HG03095 (cell line): Measurements from ENCODE around the gene SMURF2.

Experiments
- ATAC-seq: cut with Tn5 transposase; IDR thresholded peaks from one replicate; pipeline ENCODE4 v1.9.1; 2021; ENCODE audit warnings: moderate library complexity; ENCODE audit not compliant: unreplicated experiment

The SMURF2 gene

GRCh38 chr17:64544742-64545141, 117.4 kb downstream of the SMURF2 start:
- no peak for ATAC-seq

GRCh38 chr17:64540118-64540776, 121.9 kb downstream of the SMURF2 start:
- no peak for ATAC-seq

- no peak for ATAC-seq
Measured at GRCh38 chr17:64538508-64539130, 123.5 kb downstream of the SMURF2 start.

- ATAC-seq, result no peak
Measured at GRCh38 chr17:64537488-64537887, 124.6 kb downstream of the SMURF2 start.

- no peak for ATAC-seq
Measured at GRCh38 chr17:64536913-64537312, 125.2 kb downstream of the SMURF2 start.

- no peak for ATAC-seq
Measured at GRCh38 chr17:64535357-64535756, 126.8 kb downstream of the SMURF2 start.

GRCh38 chr17:64534187-64534586, 127.9 kb downstream of the SMURF2 start:
- ATAC-seq, result no peak

- ATAC-seq, result no peak
Measured at GRCh38 chr17:64533784-64534183, 128.3 kb downstream of the SMURF2 start.

GRCh38 chr17:64532409-64532808, 129.7 kb downstream of the SMURF2 start:
- no peak for ATAC-seq

- ATAC-seq, result no peak
Measured at GRCh38 chr17:64531955-64532371, 130.1 kb downstream of the SMURF2 start.

GRCh38 chr17:64529221-64529620, 132.9 kb downstream of the SMURF2 start:
- ATAC-seq, result no peak

GRCh38 chr17:64527914-64528313, 134.2 kb downstream of the SMURF2 start:
- ATAC-seq, result no peak

- ATAC-seq, result no peak
Measured at GRCh38 chr17:64520359-64520758, 141.7 kb downstream of the SMURF2 start.

GRCh38 chr17:64519601-64520000, 142.5 kb downstream of the SMURF2 start:
- ATAC-seq, result no peak

GRCh38 chr17:64515829-64516228, 146.3 kb downstream of the SMURF2 start:
- ATAC-seq, result no peak

GRCh38 chr17:64515419-64515818, 146.7 kb downstream of the SMURF2 start:
- ATAC-seq, result no peak

- ATAC-seq, result no peak
Measured at GRCh38 chr17:64509179-64509578, 152.9 kb downstream of the SMURF2 start.

GRCh38 chr17:64508683-64509082, 153.4 kb downstream of the SMURF2 start:
- ATAC-seq, result no peak

- ATAC-seq, result peak; percentile 16
Measured at GRCh38 chr17:64507413-64507782, 154.7 kb downstream of the SMURF2 start.

GRCh38 chr17:64506576-64507412, 155.3 kb downstream of the SMURF2 start, which contains the start of gene CEP95:
TSS of gene CEP95 (plus strand) at chr17:64506977. CDS start at chr17:64507098, 121 bp downstream.
- ATAC-seq, result peak; percentile 55

- ATAC-seq, result peak; percentile 67
Measured at GRCh38 chr17:64506201-64506575, 155.9 kb downstream of the SMURF2 start, which contains the start of gene DDX5. TSS of gene DDX5 (minus strand) at chr17:64506289. CDS start at chr17:64506119, 170 bp downstream.
